ENCODE results near the gene KCNN3.

DNA sequence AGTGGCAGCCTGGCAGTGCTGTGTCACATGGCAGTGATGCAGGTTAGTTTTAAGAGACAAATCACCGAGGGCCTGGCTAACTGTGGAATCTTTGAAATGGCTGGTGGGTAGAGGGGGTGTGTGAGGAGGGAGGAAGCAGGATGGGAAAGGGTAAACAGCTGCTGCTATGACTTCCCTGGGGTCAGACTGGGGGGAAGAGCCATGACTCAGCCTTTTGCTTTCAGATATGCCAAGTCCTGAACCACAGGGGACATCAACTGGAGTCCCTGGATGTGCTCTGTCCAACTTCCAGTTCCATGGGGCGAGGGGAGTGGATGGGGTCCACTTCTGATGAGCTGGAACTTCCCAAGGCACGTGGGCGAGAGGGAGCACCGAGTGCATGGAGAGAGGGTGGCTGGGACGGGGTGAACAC is 141.0 kb downstream of the KCNN3 start:
- no peak for TF ChIP-seq CTCF (IDR thresholded peaks at IDR 0.05)
- TF ChIP-seq POLR2A (IDR thresholded peaks at IDR 0.05) = no peak
